Spinal cord (tissue), 10 donors: ENCODE measurements around the gene PRR5. TPM values are rescaled to one million over a fixed set of nuclear protein-coding genes. Genes with fewer than 3 reads are reported as not detected.

Source experiments
- DNase-seq, 6 donors: peaks; one replicate each; pipeline versions ENCODE4 v3.0.0 to v3.0.0-alpha.2; 2013 to 2015; ENCODE audit warnings: low spot score in 6 of 6, low read depth in 4 of 6
- H3K27ac ChIP-seq: one replicate; pipeline ENCODE4 v1.5.1; 2013; ENCODE audit warnings: low read depth, low read length, control low read depth
- H3K27me3 ChIP-seq: one replicate; pipeline ENCODE4 v1.6.1; 2013; ENCODE audit warnings: low read length; ENCODE audit not compliant: control insufficient read depth, insufficient read depth
- H3K36me3 ChIP-seq: one replicate; pipeline ENCODE4 v1.6.1; 2013; ENCODE audit warnings: low read length; ENCODE audit not compliant: control insufficient read depth, insufficient read depth
- H3K4me1 ChIP-seq: one replicate; pipeline ENCODE4 v1.6.1; 2013; ENCODE audit warnings: low read length; ENCODE audit not compliant: control insufficient read depth, insufficient read depth
- H3K4me3 ChIP-seq: one replicate; pipeline ENCODE4 v1.5.1; 2013; ENCODE audit warnings: low read depth, low read length, control low read depth
- H3K9me3 ChIP-seq: one replicate; pipeline ENCODE4 v1.6.1; 2013; ENCODE audit warnings: low read length; ENCODE audit not compliant: control insufficient read depth, insufficient read depth
- WGBS: methylation state at CpG from one replicate; pipeline ENCODE4 v1.1.5; 2013; ENCODE audit warnings: missing lambda C conversion rate; ENCODE audit not compliant: insufficient coverage; 5-methylcytosine and 5-hydroxymethylcytosine counted together
- polyA plus RNA-seq, 2 donors: library from polyadenylated mRNA; unstranded; fragments of 120-200 nt; gene quantifications; one replicate each; pipeline ENCODE4 v1.2.1, GENCODE V29; 2013; ENCODE audit not compliant: insufficient read length in 2 of 2
- total RNA-seq, 2 donors: library from RNA; depleted of rRNA in 1 of 2; stranded (reverse); fragments of 120-200 nt in 1 of 2; fragments of >200 nt in 1 of 2; gene quantifications; one replicate each; pipeline versions ENCODE4 v1.2.3 to v1.2.4, GENCODE V29; 2013 to 2014
- donor health status: healthy.

Gene PRR5
- total and polyA plus RNA-seq, 4 donors: 12.1 to 35.2 (median 20.9) TPM

DNA sequence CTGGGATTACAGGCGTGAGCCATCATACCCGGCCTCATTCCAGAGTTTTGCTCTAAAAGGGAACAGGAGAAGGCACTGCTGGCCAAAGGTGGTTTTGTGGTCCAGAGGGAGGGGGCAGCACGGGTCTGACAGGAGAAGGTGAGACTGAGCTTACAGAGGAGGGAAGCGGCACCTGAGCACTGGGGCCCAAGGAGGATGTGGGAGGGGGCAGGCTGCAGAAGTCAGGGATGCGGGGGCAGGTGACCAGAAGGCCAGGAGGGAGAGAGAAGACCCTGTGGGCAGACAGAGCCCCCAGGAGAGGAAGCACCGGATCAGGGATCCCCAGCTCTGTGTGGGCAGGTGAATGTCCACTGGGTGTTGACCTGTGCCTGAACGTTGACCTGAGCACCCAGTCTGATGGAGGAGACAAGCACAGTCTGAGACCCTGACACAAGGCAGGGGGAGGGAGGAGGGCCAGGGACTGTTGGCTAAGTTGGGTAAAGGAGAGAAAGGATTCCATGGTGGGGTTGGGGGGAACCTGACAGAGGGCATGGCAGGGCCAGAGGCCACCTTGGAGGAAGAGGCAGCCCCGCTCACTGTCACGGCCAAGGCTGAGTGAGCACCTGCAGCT, 12.0 kb upstream of the PRR5 start:
- H3K4me1 ChIP-seq: peaks cover 1% of the 10 kb centered on the region
- no peak overlapping the region for H3K27ac ChIP-seq
- 86% methylated on average over 9 of the region's 9 CpGs for WGBS
- peaks cover 24% of the 10 kb centered on the region for H3K36me3 ChIP-seq
- no peak overlapping the region for H3K4me3 ChIP-seq
- DNase-seq: no peak
- no peaks in the 10 kb centered on the region for H3K27me3 ChIP-seq
- no peaks in the 10 kb centered on the region for H3K9me3 ChIP-seq

DNA sequence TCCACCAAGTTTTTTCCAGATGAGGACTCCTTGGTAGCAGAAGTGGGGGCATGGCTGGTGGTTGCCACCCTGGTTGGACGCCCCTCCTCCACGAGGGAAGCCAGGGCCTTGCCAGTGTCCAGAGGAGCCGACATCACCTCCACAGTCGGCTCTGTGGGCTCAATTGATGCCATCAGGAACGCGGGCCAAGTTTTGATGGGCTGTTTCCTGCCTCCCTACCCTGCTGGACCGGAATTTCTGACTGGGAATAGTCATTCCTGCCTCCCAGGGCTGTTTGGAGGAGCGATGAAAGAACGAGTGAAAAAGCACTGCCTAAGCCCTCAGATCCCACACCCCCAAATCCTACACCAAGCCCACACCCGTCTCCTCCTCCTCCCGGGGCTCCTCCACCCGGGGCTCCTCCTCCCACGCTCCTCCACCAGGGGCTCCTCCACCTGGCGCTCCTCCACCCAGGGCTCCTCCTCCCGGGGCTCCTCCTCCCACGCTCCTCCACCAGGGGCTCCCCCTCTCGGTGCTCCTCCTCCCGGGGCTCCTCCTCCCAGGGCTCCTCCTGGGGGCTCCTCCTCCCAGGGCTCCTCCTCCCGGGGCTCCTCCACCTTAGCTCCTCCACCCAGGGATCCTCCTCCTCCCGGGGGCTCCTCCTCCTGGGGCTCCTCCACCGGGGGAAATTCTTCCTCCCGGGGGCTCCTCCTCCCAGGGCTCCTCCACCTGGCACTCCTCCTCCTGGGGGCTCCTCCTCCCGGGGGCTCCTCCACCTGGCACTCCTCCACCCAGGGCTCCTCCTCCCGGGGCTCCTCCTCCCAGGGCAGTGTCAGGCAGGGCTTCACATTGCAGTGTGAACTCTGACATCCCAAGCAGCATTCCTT, 10.0 kb upstream of the PRR5 start:
- 73% methylated on average over 23 of the region's 24 CpGs for WGBS
- no peak for DNase-seq
- Histone ChIP-seq H3K9me3 (no peaks in the 10 kb centered on the region), H3K4me1 (no peaks in the 10 kb centered on the region), H3K27ac (no peak overlapping the region), H3K36me3 (peaks cover 24% of the 10 kb centered on the region), H3K4me3 (no peak overlapping the region), H3K27me3 (no peaks in the 10 kb centered on the region)

DNA sequence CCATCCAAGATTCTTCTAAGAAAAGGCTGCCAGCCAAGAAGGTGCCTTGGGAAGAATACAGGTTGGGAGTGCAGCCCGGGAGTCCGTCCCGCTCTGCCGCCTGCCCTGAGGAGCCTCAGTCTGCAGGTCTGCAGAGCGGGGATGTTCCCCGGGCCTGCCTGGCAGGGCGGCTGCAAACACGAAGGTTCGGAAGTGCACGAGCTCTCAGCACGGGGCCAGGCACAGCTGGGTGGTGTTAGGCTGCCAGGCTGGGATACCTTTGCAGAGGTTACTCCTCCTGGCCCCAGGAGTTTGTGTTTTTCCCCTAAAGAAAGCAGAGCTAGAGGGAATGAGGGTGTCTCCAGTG, 9.4 kb upstream of the PRR5 start:
- H3K4me3 ChIP-seq: no peak overlapping the region
- H3K27ac ChIP-seq: no peak overlapping the region
- peaks cover 5% of the 10 kb centered on the region for H3K4me1 ChIP-seq
- 88% methylated on average over 11 of the region's 11 CpGs for WGBS
- no peaks in the 10 kb centered on the region for H3K27me3 ChIP-seq
- H3K9me3 ChIP-seq: no peaks in the 10 kb centered on the region
- no peak for DNase-seq
- H3K36me3 ChIP-seq: peaks cover 24% of the 10 kb centered on the region

DNA sequence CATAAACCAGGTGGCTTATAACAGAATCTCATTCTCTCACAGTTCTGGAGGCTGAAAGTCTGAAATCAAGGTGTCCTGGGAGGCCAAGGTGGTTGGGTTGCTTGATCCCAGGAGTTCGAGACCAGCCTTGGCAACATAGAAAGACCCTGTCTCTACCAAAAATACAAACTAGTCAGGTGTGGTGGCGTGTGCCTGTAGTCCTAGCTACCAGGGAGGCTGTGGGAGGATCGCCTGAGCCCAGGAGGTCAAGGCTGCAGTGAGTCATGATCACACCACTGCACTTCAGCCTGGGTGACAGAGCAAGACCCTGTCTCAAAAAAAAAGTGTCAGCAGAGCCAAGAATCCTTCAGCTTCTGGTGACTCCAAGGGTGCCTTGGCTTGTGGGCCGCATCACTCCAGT, 8.9 kb upstream of the PRR5 start:
- no peaks in the 10 kb centered on the region for H3K9me3 ChIP-seq
- peaks cover 9% of the 10 kb centered on the region for H3K4me1 ChIP-seq
- H3K36me3 ChIP-seq: peaks cover 24% of the 10 kb centered on the region
- 91% methylated on average over 3 of the region's 4 CpGs for WGBS
- no peak overlapping the region for H3K27ac ChIP-seq
- no peak overlapping the region for H3K4me3 ChIP-seq
- H3K27me3 ChIP-seq: no peaks in the 10 kb centered on the region
- no peak for DNase-seq

GRCh38 chr22:44693756-44694155, 8.2 kb upstream of the PRR5 start:
- Histone ChIP-seq H3K36me3 (peaks cover 24% of the 10 kb centered on the region), H3K4me3 (no peak overlapping the region), H3K27me3 (no peaks in the 10 kb centered on the region), H3K27ac (no peak overlapping the region), H3K4me1 (peaks cover 15% of the 10 kb centered on the region), H3K9me3 (no peaks in the 10 kb centered on the region)
- 90% methylated on average over 7 of the region's 9 CpGs for WGBS
- DNase-seq: no peak

GRCh38 chr22:44697423-44698141, 4.4 kb upstream of the PRR5 start:
- DNase-seq: peak in 2 of 6 donors; percentile 73 to 76
- peaks cover 3% of the 10 kb centered on the region for H3K27me3 ChIP-seq
- peak overlapping the region; percentile 54 for H3K27ac ChIP-seq
- no peak overlapping the region for H3K4me3 ChIP-seq
- 33% methylated on average over 22 of the region's 22 CpGs for WGBS
- H3K4me1 ChIP-seq: peaks cover 34% of the 10 kb centered on the region
- peaks cover 2% of the 10 kb centered on the region for H3K36me3 ChIP-seq
- H3K9me3 ChIP-seq: no peaks in the 10 kb centered on the region

DNA sequence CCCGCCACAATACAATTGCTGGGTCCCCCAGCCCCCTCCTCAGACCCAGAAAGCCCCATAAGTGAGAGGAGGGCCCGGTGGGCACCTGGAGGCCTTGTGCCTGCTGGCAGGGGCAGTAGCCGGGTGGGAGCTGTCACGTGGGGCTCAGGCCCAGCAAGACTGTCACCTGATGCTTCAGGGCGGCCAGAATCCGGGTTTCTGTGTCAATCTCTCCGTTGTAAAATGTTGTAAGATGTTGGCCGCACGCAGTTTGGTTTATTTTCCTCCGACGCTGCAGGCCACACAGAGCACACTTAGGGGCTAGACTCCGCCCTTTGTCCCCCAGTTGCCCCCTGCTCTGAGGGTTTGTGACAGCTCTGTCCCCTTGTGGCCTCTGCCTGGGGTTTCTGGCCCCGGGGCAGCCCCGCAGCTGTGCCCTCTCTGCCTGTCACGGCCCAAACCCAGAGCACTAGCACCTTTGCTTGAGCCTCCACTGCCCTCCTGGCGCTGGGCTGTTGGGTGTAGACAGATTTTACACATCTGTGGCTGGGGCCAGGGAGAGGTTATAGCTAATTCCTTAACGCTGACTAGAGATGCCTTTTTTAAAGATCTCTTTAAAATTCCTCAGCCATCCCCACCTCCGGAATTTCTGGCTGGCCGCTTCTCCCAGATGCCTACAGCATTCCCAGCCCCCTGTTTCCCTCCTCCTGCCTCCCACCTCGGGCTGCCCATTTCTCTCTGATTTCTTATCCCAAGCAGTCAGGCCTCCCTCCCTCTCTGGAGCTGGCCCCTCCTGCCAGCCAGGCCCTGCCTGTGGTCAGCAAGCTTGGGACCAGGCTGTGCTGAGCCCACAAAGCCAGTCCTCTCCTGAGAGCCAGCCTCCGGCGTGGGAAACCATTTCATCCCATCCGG, 3.2 kb upstream of the PRR5 start:
- Histone ChIP-seq H3K27me3 (peaks cover 13% of the 10 kb centered on the region), H3K4me1 (peaks cover 45% of the 10 kb centered on the region), H3K9me3 (no peaks in the 10 kb centered on the region), H3K27ac (peak overlapping the region; percentile 76), H3K4me3 (no peak overlapping the region), H3K36me3 (no peaks in the 10 kb centered on the region)
- peak in 2 of 6 donors; percentile 20 to 58 for DNase-seq
- WGBS: 37% methylated on average over 19 of the region's 23 CpGs

GRCh38 chr22:44700456-44700855, 1.5 kb upstream of the PRR5 start:
- Histone ChIP-seq H3K4me3 (no peak overlapping the region), H3K9me3 (no peaks in the 10 kb centered on the region), H3K27ac (no peak overlapping the region), H3K27me3 (peaks cover 17% of the 10 kb centered on the region), H3K4me1 (peaks cover 54% of the 10 kb centered on the region), H3K36me3 (peaks cover 9% of the 10 kb centered on the region)
- WGBS: 81% methylated on average over 3 of the region's 6 CpGs
- DNase-seq: no peak

GRCh38 chr22:44701187-44701790, 715 bp upstream of the PRR5 start:
- Histone ChIP-seq H3K27ac (no peak overlapping the region), H3K4me1 (peaks cover 54% of the 10 kb centered on the region), H3K36me3 (peaks cover 9% of the 10 kb centered on the region), H3K4me3 (peak overlapping the region; percentile 26), H3K27me3 (peaks cover 17% of the 10 kb centered on the region), H3K9me3 (no peaks in the 10 kb centered on the region)
- no peak for DNase-seq
- 88% methylated on average over 5 of the region's 5 CpGs for WGBS
